Neutrophil (primary cell): ENCODE results near the gene GALNT12.

Experiments
- H3K27ac ChIP-seq: fragments of 200-600 bp; sonication (generic); 2 replicates; pipeline ENCODE4 v1.5.1; 2016; ENCODE audit warnings: mild to moderate bottlenecking, moderate library complexity
- H3K27me3 ChIP-seq: fragments of 200-600 bp; sonication (generic); 2 replicates; pipeline ENCODE4 v1.6.0; 2016; ENCODE audit warnings: mild to moderate bottlenecking
- H3K36me3 ChIP-seq: fragments of 200-600 bp; sonication (generic); 2 replicates; pipeline ENCODE4 v1.5.1; 2017
- H3K4me1 ChIP-seq, 2 experiments: fragments of 200-600 bp in 1 of 2; sonication (generic) in 1 of 2; 1 replicate in 1 of 2; 2 replicates in 1 of 2; pipeline versions ENCODE4 v1.5.1 to v1.6.1; 2013 to 2016; ENCODE audit warnings: low read depth in 1 of 2, low read length in 1 of 2, mild to moderate bottlenecking in 1 of 2, moderate library complexity in 1 of 2; ENCODE audit not compliant: control insufficient read depth in 1 of 2, insufficient read depth in 1 of 2
- H3K4me3 ChIP-seq, 2 experiments: fragments of 200-600 bp in 1 of 2; sonication (generic) in 1 of 2; 1 replicate in 1 of 2; 2 replicates in 1 of 2; pipeline ENCODE4 v1.5.1; 2013 to 2016; ENCODE audit warnings: low read depth in 1 of 2, low read length in 1 of 2, mild to moderate bottlenecking in 1 of 2, moderate library complexity in 1 of 2
- H3K9me3 ChIP-seq: fragments of 200-600 bp; sonication (generic); 2 replicates; pipeline ENCODE4 v1.5.1; 2016
- TF ChIP-seq, protein P1 (sequence below): fragments of 200-600 bp; sonication (generic); IDR thresholded peaks from 2 replicates; pipeline ENCODE4 v1.5.1; 2016; ENCODE audit warnings: antibody characterized with exemption

Gene GALNT12

DNA sequence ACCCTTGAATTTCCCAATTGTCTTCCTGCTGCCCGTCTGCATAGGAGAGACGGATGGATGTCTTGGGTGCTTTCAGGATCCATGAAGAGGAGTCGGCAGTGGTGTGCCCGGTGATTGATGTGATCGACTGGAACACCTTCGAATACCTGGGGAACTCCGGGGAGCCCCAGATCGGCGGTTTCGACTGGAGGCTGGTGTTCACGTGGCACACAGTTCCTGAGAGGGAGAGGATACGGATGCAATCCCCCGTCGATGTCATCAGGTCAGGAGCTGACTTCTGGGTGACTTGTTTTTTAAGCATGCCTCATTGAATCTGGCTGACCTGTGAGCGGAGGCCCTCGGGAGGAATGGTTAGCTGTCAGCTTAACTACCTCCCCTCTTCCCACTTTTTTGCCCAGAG, 24.2 kb downstream of the GALNT12 start:
- Histone ChIP-seq H3K27ac (peak overlapping the region; percentile 73), H3K27me3 (no peaks in the 10 kb centered on the region), H3K9me3 (no peaks in the 10 kb centered on the region), H3K4me1 (peaks cover 37% of the 10 kb centered on the region in 2 experiments), H3K4me3 (peak overlapping the region in 1 of 2 experiments; percentile 12), H3K36me3 (no peaks in the 10 kb centered on the region)
- TF ChIP-seq, protein P1, sequence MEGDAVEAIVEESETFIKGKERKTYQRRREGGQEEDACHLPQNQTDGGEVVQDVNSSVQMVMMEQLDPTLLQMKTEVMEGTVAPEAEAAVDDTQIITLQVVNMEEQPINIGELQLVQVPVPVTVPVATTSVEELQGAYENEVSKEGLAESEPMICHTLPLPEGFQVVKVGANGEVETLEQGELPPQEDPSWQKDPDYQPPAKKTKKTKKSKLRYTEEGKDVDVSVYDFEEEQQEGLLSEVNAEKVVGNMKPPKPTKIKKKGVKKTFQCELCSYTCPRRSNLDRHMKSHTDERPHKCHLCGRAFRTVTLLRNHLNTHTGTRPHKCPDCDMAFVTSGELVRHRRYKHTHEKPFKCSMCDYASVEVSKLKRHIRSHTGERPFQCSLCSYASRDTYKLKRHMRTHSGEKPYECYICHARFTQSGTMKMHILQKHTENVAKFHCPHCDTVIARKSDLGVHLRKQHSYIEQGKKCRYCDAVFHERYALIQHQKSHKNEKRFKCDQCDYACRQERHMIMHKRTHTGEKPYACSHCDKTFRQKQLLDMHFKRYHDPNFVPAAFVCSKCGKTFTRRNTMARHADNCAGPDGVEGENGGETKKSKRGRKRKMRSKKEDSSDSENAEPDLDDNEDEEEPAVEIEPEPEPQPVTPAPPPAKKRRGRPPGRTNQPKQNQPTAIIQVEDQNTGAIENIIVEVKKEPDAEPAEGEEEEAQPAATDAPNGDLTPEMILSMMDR: no peak

DNA sequence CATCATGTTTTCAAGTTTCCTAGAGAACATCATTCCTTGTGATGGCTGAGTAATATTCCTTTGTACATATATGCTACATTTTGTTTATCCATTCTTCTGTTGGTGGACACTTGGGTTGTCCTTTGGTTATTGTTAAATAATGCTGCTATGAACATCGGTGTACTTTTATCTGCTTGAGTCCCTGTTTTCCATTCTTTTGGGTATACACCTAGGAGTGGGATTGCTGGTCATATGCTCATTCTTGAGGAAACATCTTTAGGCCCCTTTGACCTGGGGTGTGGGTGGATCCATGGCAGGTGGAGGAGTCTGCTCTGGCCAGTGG, 25.3 kb downstream of the GALNT12 start:
- H3K27me3 ChIP-seq: no peaks in the 10 kb centered on the region
- peaks cover 37% of the 10 kb centered on the region in 2 experiments for H3K4me1 ChIP-seq
- H3K27ac ChIP-seq: no peak overlapping the region
- TF ChIP-seq, protein P1: no peak
- no peaks in the 10 kb centered on the region for H3K9me3 ChIP-seq
- H3K36me3 ChIP-seq: no peaks in the 10 kb centered on the region
- no peak overlapping the region for H3K4me3 ChIP-seq

DNA sequence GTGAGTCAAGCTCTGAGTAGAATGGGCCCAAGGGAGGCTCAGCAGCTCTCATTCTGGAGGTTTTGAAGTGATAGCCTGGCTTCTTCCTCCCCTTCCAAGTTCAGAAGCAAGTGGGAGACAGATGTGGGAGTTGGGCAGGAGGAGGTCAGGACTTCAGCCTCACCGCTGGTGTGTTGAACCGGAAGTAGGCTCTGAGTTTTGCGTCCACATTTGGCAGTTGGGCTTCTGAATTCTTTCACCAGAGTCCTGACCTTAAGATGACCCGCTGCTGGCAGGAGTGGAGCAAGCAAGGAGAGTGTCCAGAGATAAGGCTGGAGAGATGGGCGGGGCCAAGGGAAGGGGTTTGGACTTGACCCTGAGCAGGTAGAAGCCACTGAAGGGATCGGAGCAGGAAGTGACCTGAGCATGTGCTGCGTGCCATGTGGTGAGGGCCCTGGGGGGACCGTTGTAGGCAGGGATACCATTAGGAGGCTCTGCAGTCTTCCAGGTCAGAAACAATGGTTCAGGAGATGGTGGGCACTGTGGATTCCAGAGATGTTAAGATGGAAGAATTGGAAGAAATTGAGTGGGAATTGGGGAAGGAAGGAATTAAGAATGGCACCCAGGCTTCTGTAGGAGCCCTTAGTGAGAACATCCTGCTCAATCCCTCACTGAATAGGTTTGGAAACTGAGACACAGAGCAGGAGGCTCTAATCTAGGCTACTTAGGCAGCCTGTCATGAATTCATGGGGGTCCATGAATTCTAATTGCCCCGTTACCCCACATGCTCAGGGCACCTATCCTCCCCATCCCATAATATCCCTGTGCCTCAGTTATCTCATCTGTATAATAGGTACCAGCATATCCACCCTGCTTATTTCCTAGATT, 25.9 kb downstream of the GALNT12 start:
- no peak overlapping the region for H3K4me3 ChIP-seq
- H3K27ac ChIP-seq: no peak overlapping the region
- H3K27me3 ChIP-seq: no peaks in the 10 kb centered on the region
- no peaks in the 10 kb centered on the region for H3K9me3 ChIP-seq
- no peaks in the 10 kb centered on the region for H3K36me3 ChIP-seq
- H3K4me1 ChIP-seq: peaks cover 34 to 37% of the 10 kb centered on the region in 2 experiments
- TF ChIP-seq, protein P1: no peak

DNA sequence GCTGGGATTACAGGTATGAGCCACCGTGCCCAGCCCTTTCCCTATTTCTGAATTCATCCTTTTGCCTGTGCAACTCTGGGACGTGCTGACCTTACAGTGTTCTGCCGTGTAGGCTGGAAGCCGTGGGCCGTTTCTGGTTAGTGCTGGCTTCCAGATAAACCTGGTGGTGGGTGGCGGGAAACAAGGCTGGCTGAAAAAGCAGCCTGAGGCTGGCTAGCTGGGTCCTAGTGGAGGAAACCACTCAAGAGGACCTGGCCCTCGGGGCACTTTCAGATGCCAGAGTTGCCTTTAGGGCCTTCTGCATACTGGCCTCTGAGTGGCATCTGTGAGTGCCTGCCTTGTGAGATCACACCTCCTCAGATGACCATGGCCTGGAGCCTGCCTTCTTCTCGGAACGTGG, 26.9 kb downstream of the GALNT12 start:
- no peak overlapping the region for H3K27ac ChIP-seq
- no peaks in the 10 kb centered on the region for H3K9me3 ChIP-seq
- no peaks in the 10 kb centered on the region for H3K36me3 ChIP-seq
- H3K4me1 ChIP-seq: peaks cover 32 to 37% of the 10 kb centered on the region in 2 experiments
- no peak overlapping the region for H3K4me3 ChIP-seq
- TF ChIP-seq, protein P1: no peak
- H3K27me3 ChIP-seq: no peaks in the 10 kb centered on the region

DNA sequence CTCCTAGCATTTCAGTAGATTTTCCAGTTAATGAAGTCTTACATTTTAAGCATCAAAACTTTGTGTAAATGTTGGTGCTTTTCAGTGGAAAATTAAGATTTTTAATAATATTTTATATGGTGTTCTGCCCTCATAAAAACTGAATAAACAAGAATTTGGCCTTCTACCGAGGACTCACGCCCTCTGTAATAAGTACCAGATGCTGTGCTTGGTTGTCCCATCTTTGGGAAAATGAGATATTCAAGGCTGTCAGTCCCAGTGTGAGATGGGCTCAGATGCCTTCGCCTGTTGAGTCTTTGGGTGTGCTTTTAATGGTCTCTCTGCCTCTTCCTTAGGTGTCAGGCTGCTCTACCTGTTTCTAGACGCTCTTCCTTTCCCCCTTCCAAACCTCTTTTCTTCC, 28.7 kb downstream of the GALNT12 start:
- Histone ChIP-seq H3K9me3 (no peaks in the 10 kb centered on the region), H3K36me3 (no peaks in the 10 kb centered on the region)
- TF ChIP-seq, protein P1: no peak

More for the DNA sequence above, 28.7 kb downstream of the GALNT12 start:
- H3K27ac ChIP-seq: no peak overlapping the region
- H3K4me1 ChIP-seq: peaks cover 14 to 19% of the 10 kb centered on the region in 2 experiments
- no peak overlapping the region for H3K4me3 ChIP-seq
- H3K27me3 ChIP-seq: no peaks in the 10 kb centered on the region
